Peyer's patch (tissue), 4 donors: ENCODE data around the gene R3HDM2. TPM values are rescaled to one million over a fixed set of nuclear protein-coding genes. Genes with fewer than 3 reads are reported as not detected.

ENCODE experiments used
- DNase-seq, 3 donors: peaks; one replicate each; pipeline ENCODE4 v3.0.0-alpha.2; 2017 to 2019
- H3K27ac ChIP-seq, 4 donors: fragments of 200-600 bp; sonication (generic); one replicate each; pipeline ENCODE4 v1.5.1; 2016 to 2019
- H3K27me3 ChIP-seq, 2 donors: fragments of 200-600 bp; sonication (generic); one replicate each; pipeline ENCODE4 v1.5.1; 2019
- H3K36me3 ChIP-seq, 3 donors: fragments of 200-600 bp; sonication (generic); one replicate each; pipeline ENCODE4 v1.5.1; 2016 to 2019
- H3K4me1 ChIP-seq, 4 donors: fragments of 200-600 bp; sonication (generic); one replicate each; pipeline ENCODE4 v1.5.1; 2016 to 2019
- H3K4me3 ChIP-seq, 4 donors: fragments of 200-600 bp; sonication (generic); 1 replicate in 3 of 4; 2 replicates in 1 of 4; pipeline ENCODE4 v1.5.1; 2016 to 2019; ENCODE audit warnings: mild to moderate bottlenecking in 1 of 4
- H3K9me3 ChIP-seq, 4 donors: fragments of 200-600 bp; sonication (generic); one replicate each; pipeline ENCODE4 v1.5.1; 2016 to 2019; ENCODE audit warnings: mild to moderate bottlenecking in 1 of 4
- POLR2A ChIP-seq, 2 donors: fragments of 450-650 bp; IDR thresholded peaks; one replicate each; pipeline ENCODE4 v1.5.1; 2017; ENCODE audit warnings: antibody characterized with exemption in 2 of 2, mild to moderate bottlenecking in 2 of 2, moderate library complexity in 2 of 2
- total RNA-seq, 4 donors: library from RNA; depleted of rRNA; stranded (reverse); fragments of >200 nt; gene quantifications; one replicate each; pipeline ENCODE4 v1.1.0, GENCODE V29; 2016
- TF ChIP-seq, protein P1 (sequence below), 6 experiments: fragments of 450-650 bp in 4 of 6; fragments of 200-600 bp in 2 of 6; sonication (generic) in 1 of 6; IDR thresholded peaks; one replicate each; pipeline ENCODE4 v1.5.1; 2017 to 2019; ENCODE audit warnings: antibody characterized with exemption in 6 of 6, mild to moderate bottlenecking in 3 of 6, moderate library complexity in 1 of 6

The R3HDM2 gene
- total RNA-seq, 4 donors from 2014 or later = 23.1 to 145 (median 54.8) TPM

DNA sequence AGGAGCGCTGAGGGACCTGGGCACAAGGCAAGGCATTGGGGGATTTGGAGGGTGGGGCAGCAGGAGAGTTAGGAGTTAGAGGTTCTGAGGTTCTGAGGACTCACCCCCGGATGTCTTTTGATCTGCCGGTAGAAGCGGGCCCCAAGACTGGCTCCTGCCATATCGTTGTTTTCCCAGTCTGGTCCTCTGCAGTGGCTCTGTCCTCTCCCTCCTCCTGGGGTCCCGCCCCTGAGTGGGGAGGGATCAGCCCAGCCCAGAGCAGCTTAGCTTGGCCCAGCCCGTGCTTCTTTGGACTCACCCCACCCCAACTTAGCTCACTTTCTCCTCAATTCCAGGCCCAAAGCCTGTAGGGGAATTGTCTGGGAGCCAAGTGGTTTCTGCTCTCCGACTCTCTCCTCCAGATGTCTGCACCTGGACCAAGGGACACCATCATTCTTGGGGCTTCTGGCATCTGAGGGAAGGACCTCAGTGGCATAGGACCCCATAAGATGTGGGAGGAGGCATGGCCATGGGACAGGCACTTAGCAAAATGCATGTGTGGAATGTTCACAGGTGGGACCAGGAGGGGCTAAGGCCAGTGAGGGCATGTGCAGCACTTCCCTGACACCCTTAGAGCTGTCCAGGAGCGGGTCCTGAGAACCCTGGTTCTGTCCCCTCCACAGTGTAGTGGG lies 193.8 kb downstream of the R3HDM2 start:
- Histone ChIP-seq H3K27ac (no peak overlapping the region), H3K4me1 (peaks cover 5 to 57% (median 33%) of the 10 kb centered on the region in 4 donors), H3K27me3 (peaks cover 0 to 34% of the 10 kb centered on the region in 2 donors), H3K36me3 (peaks cover 0 to 20% (median 0%) of the 10 kb centered on the region in 3 donors), H3K4me3 (peak overlapping the region in 1 of 4 donors; percentile 15), H3K9me3 (no peaks in the 10 kb centered on the region)
- TF ChIP-seq, protein P1, sequence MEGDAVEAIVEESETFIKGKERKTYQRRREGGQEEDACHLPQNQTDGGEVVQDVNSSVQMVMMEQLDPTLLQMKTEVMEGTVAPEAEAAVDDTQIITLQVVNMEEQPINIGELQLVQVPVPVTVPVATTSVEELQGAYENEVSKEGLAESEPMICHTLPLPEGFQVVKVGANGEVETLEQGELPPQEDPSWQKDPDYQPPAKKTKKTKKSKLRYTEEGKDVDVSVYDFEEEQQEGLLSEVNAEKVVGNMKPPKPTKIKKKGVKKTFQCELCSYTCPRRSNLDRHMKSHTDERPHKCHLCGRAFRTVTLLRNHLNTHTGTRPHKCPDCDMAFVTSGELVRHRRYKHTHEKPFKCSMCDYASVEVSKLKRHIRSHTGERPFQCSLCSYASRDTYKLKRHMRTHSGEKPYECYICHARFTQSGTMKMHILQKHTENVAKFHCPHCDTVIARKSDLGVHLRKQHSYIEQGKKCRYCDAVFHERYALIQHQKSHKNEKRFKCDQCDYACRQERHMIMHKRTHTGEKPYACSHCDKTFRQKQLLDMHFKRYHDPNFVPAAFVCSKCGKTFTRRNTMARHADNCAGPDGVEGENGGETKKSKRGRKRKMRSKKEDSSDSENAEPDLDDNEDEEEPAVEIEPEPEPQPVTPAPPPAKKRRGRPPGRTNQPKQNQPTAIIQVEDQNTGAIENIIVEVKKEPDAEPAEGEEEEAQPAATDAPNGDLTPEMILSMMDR (IDR thresholded peaks at IDR 0.05) = no peak
- TF ChIP-seq POLR2A (IDR thresholded peaks at IDR 0.05) = no peak
- peak in 1 of 3 donors; percentile 44 for DNase-seq

DNA sequence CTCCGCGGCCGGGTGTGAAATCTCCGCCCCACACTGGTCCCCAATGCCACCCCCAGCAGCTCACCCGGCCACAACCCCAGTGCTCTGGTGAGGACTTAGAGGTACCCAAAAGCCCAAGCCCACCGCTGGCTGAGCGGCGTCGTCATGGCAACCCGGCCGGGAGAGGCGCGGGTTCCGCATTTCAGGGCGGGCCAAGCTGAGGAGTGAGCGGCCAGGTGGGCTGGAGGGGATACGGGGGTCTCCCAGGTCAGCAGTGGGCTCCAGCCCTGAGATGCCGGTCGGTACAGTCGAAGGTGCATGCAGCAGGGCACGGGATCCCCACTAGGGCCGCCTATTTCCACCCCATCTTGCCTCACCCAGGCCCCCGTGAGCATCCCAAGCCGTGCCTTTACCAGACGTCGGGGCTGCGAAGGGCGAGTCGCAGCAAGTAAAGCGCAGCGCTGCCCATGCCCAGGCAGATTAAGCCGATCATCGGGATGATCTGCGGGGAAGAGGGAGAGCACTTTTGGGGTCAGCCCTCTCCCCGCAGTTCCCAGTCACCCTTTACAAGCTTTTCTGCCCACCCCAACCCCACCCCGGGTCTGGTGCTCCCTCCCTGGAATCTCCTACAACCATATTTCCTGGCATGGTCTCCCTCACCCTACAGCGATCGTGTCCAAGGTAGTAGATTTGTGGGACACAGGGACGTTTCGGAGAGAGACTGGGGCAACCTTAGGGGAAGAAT lies 194.5 kb downstream of the R3HDM2 start:
- no peak overlapping the region for H3K27ac ChIP-seq
- TF ChIP-seq, protein P1 (IDR thresholded peaks at IDR 0.05) = no peak
- TF ChIP-seq POLR2A (IDR thresholded peaks at IDR 0.05) = no peak
- no peaks in the 10 kb centered on the region for H3K9me3 ChIP-seq
- H3K27me3 ChIP-seq = peaks cover 0 to 27% of the 10 kb centered on the region in 2 donors
- H3K4me3 ChIP-seq = peak overlapping the region in 1 of 4 donors; percentile 15
- peak in 1 of 3 donors; percentile 47 for DNase-seq
- H3K4me1 ChIP-seq = peaks cover 5 to 50% (median 30%) of the 10 kb centered on the region in 4 donors
- peaks cover 0 to 27% (median 0%) of the 10 kb centered on the region in 3 donors for H3K36me3 ChIP-seq

DNA sequence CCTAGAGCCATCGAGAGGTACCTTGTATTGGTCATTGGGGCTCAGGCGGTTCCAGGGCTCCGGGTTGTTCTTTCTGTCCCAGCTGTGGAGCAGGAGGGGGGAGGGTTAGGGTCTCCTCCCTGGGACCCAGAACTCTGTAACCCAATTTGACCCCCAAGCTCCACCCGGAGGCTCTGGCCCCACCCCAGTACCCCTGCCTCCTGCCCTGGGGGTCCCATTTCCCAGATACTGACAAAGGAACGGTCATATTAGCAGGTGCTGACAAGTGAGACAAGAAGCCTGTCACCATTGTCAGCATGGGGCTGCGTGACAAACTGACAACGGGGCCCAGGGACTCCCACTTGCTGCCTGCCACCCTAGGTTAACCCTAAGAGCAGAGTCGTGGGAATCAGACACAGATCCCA lies 195.1 kb downstream of the R3HDM2 start:
- no peak overlapping the region for H3K4me3 ChIP-seq
- TF ChIP-seq, protein P1 (IDR thresholded peaks at IDR 0.05) = no peak
- TF ChIP-seq POLR2A (IDR thresholded peaks at IDR 0.05) = no peak
- peaks cover 0 to 28% (median 0%) of the 10 kb centered on the region in 3 donors for H3K36me3 ChIP-seq
- peak overlapping the region in 1 of 4 donors; percentile 50 for H3K27ac ChIP-seq
- H3K4me1 ChIP-seq = peaks cover 3 to 49% (median 27%) of the 10 kb centered on the region in 4 donors
- peak in 1 of 3 donors; percentile 25 for DNase-seq
- peaks cover 0 to 21% of the 10 kb centered on the region in 2 donors for H3K27me3 ChIP-seq
- H3K9me3 ChIP-seq = no peaks in the 10 kb centered on the region

DNA sequence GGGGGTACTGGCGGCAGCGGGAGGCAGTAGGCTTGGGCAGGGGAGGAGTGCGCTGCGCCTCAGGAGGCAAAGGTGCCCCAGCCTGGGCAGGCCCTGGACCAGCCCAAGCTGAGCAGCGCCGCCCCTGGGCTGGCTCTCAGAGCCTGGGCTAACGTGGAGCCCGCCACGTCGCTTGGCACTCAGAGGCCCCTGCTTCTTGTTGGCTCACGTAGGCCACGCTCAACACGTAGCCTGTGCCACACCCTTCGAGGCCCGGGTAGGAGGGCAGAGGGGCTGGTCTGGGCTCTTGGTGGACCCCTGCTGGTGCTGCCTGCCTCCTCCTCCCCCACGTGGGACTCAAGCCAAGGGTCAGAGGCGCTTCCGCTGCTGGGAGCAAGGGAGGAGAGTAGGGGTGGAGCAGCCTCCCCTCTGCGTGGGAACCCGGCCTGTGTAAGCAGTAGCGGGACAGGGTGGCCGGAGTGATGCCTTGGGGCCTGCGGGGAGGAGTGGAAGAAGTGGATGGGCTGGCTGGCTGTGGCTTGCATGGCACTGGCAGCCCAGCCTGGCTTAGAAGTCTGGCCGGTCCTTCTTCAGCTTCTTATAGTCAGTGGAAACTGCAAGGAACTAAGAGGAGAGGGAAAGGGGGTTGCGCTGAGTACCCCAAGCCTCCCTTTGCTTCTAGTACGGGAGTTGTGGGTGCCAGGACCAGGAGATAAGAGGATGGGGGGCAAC lies 195.7 kb downstream of the R3HDM2 start:
- peaks cover 0 to 49% (median 28%) of the 10 kb centered on the region in 4 donors for H3K4me1 ChIP-seq
- no peak overlapping the region for H3K4me3 ChIP-seq
- H3K9me3 ChIP-seq = no peaks in the 10 kb centered on the region
- H3K36me3 ChIP-seq = peaks cover 0 to 28% (median 0%) of the 10 kb centered on the region in 3 donors
- TF ChIP-seq POLR2A (IDR thresholded peaks at IDR 0.05) = no peak
- TF ChIP-seq, protein P1 (IDR thresholded peaks at IDR 0.05) = no peak
- peak overlapping the region in 1 of 4 donors; percentile 50 for H3K27ac ChIP-seq
- DNase-seq = peak in 1 of 3 donors; percentile 45
- H3K27me3 ChIP-seq = peaks cover 0 to 15% of the 10 kb centered on the region in 2 donors

DNA sequence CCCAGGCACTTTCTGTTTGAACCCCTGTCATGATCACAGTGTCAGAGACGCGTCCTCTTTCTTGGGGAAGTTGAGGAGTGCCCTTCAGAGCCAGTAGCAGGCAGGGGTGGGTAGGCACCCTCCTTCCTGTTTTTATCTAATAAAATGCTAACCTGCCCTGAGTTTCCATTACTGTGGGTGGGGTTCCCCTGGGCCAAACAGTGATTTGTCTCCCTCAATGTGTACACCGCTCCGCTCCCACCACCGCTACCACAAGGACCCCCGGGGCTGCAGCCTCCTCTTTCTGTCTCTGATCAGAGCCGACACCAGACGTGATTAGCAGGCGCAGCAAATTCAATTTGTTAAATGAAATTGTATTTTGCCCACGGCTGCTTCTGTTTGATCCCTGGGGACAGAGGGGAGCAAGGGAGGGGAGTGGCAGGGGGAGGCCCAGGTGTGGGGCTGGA lies 196.2 kb downstream of the R3HDM2 start:
- TF ChIP-seq, protein P1 (IDR thresholded peaks at IDR 0.05) = no peak
- TF ChIP-seq POLR2A (IDR thresholded peaks at IDR 0.05) = no peak
- peaks cover 0 to 10% of the 10 kb centered on the region in 2 donors for H3K27me3 ChIP-seq

More for the DNA sequence above, 196.2 kb downstream of the R3HDM2 start:
- Histone ChIP-seq H3K36me3 (peaks cover 0 to 28% (median 0%) of the 10 kb centered on the region in 3 donors), H3K4me3 (no peak overlapping the region), H3K27ac (peak overlapping the region in 1 of 4 donors; percentile 50), H3K4me1 (peaks cover 0 to 46% (median 26%) of the 10 kb centered on the region in 4 donors), H3K9me3 (no peaks in the 10 kb centered on the region)
- DNase-seq = peak in 1 of 3 donors; percentile 56
